RWPE2 (cell line): ENCODE data around the gene CCNJ.

Experiments used
- ATAC-seq: fragments of 200-7000 bp; cut with Tn5 transposase; 3 replicates; pipeline ENCODE4 v1.9.1; 2021; ENCODE audit warnings: low read depth
- DNase-seq: peaks from one replicate; pipeline ENCODE4 v3.0.0-alpha.2; 2020; ENCODE audit warnings: low spot score
- H3K27ac ChIP-seq: fragments of 450-650 bp; 2 replicates; pipeline ENCODE4 v1.5.1; 2017; ENCODE audit warnings: mild to moderate bottlenecking; ENCODE audit not compliant: poor library complexity, severe bottlenecking
- H3K27me3 ChIP-seq: fragments of 250-450 bp; sonication (Bioruptor Pico); 2 replicates; pipeline ENCODE4 v1.5.1; 2021; ENCODE audit warnings: mild to moderate bottlenecking, moderate library complexity; ENCODE audit not compliant: insufficient read depth, poor library complexity, severe bottlenecking
- H3K36me3 ChIP-seq: fragments of 250-450 bp; sonication (Bioruptor Pico); 2 replicates; pipeline ENCODE4 v1.5.1; 2020; ENCODE audit warnings: low read depth, mild to moderate bottlenecking, moderate library complexity
- H3K4me1 ChIP-seq: fragments of 250-450 bp; sonication (Bioruptor Pico); 2 replicates; pipeline ENCODE4 v1.5.1; 2021; ENCODE audit warnings: mild to moderate bottlenecking, moderate library complexity; ENCODE audit not compliant: insufficient read depth, poor library complexity, severe bottlenecking
- H3K4me3 ChIP-seq: fragments of 250-450 bp; sonication (Bioruptor Pico); 2 replicates; pipeline ENCODE4 v1.5.1; 2021; ENCODE audit warnings: mild to moderate bottlenecking, moderate library complexity; ENCODE audit not compliant: severe bottlenecking
- H3K9me3 ChIP-seq: fragments of 250-450 bp; sonication (Bioruptor Pico); 2 replicates; pipeline ENCODE4 v1.5.1; 2021; ENCODE audit warnings: mild to moderate bottlenecking, moderate library complexity; ENCODE audit not compliant: severe bottlenecking
- CTCF ChIP-seq: fragments of 450-650 bp; IDR thresholded peaks from one replicate; pipeline ENCODE4 v1.5.1; 2017; ENCODE audit warnings: mild to moderate bottlenecking, moderate library complexity; ENCODE audit not compliant: poor library complexity, severe bottlenecking

The CCNJ gene

DNA sequence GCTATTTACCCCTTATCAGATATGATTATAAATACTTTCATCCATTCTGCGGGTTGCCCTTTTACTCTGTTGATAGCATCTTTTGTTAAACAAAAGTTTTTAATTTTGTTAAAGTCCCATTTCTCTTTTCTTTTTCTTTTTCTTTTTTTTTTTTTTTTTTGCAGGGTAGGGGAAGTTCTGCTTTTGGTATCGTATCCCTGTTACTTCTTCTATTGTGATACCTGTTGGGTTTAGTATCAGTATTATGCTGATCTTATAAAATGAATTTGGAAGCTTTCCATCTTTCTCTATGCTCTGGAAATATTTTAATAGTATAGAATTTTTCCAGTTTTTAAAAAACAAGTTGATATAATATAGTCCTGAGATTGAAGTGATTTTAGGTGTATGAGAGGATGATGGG lies 6.0 kb downstream of the CCNJ start:
- no peak for TF ChIP-seq CTCF
- H3K27ac ChIP-seq: no peak overlapping the region
- ATAC-seq (no peak), DNase-seq (no peak)
- H3K27me3 ChIP-seq: no peaks in the 10 kb centered on the region
- H3K4me3 ChIP-seq: no peak overlapping the region
- H3K36me3 ChIP-seq: peaks cover 54% of the 10 kb centered on the region
- no peaks in the 10 kb centered on the region for H3K9me3 ChIP-seq
- H3K4me1 ChIP-seq: peaks cover 6% of the 10 kb centered on the region

DNA sequence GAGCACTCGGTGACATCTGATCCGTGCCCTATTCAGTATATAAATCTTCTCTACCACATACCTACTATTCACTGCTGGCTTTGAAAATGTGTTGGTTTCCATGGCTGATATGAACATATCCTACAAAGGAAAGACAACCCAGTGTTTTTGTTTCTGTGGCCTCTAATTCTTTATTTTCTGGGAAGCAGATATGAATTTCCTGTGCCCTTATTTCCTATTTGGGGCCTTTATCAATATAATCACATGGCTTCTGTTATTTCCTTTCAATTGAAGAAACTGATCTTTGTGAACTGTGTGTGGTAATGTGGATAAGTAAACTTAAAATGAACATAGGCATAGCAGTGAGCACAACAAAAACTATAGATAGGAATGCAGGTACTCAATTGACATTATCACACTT lies 10.6 kb downstream of the CCNJ start:
- H3K27me3 ChIP-seq: no peaks in the 10 kb centered on the region
- H3K9me3 ChIP-seq: no peaks in the 10 kb centered on the region
- no peak overlapping the region for H3K27ac ChIP-seq
- no peak for ATAC-seq
- no peak for DNase-seq
- TF ChIP-seq CTCF: no peak
- H3K4me1 ChIP-seq: no peaks in the 10 kb centered on the region
- H3K36me3 ChIP-seq: peaks cover 69% of the 10 kb centered on the region
- no peak overlapping the region for H3K4me3 ChIP-seq

DNA sequence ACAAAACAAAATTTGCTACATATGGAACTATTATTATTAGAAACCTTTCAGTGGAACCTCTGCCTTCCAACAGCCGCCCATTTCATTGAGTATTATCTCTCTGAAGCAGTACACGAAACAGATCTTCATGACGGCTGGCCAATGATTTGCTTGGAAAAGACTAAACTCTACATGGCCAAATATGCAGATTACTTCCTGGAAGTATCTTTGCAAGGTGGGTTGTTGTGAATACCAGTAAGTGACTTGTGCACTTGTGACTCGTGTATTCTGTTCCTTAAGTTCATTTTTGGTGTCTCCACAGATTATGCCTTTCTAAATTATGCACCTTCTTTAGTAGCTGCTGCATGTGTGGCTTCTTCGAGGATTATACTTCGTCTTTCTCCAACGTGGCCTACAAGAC lies 13.4 kb downstream of the CCNJ start:
- no peak overlapping the region for H3K27ac ChIP-seq
- peaks cover 60% of the 10 kb centered on the region for H3K36me3 ChIP-seq
- no peaks in the 10 kb centered on the region for H3K27me3 ChIP-seq
- no peaks in the 10 kb centered on the region for H3K9me3 ChIP-seq
- no peak for DNase-seq
- TF ChIP-seq CTCF: no peak
- no peak overlapping the region for H3K4me3 ChIP-seq
- ATAC-seq: no peak
- H3K4me1 ChIP-seq: no peaks in the 10 kb centered on the region

DNA sequence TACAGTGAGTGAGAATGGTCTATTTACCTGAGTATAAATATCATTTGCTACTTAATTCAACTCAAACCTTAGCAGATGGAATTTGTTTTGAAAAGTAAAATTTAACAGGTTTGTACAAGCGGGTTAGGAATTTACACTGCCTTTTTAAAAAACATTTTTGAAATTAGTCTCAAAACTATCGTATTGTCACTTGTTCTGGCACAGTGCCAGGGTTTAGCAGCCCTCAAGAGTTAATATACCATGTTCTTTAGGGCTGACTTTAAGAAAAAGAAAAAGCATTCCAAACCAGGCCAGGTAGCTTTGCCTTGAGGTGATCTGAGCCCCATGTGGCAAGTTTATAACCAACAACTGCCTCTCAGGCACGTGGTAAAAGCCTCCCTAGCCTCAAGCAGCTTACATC lies 17.8 kb downstream of the CCNJ start:
- ATAC-seq (no peak), DNase-seq (no peak)
- H3K4me3 ChIP-seq: no peak overlapping the region
- no peaks in the 10 kb centered on the region for H3K27me3 ChIP-seq
- peaks cover 37% of the 10 kb centered on the region for H3K36me3 ChIP-seq
- TF ChIP-seq CTCF: no peak
- H3K9me3 ChIP-seq: no peaks in the 10 kb centered on the region
- no peak overlapping the region for H3K27ac ChIP-seq
- no peaks in the 10 kb centered on the region for H3K4me1 ChIP-seq

GRCh38 chr10:96072674-96073073 lies 29.3 kb downstream of the CCNJ start:
- Histone ChIP-seq H3K4me1 (peaks cover 3% of the 10 kb centered on the region), H3K4me3 (no peak overlapping the region), H3K27ac (no peak overlapping the region), H3K9me3 (no peaks in the 10 kb centered on the region), H3K36me3 (no peaks in the 10 kb centered on the region), H3K27me3 (no peaks in the 10 kb centered on the region)
- ATAC-seq (no peak), DNase-seq (no peak)
- TF ChIP-seq CTCF: no peak
